Mesothelial cell of epicardium (in vitro differentiated cells): ENCODE data around the gene FMO5. TPM values are rescaled to one million over a fixed set of nuclear protein-coding genes. Genes with fewer than 3 reads are reported as not detected.

ENCODE experiments used
- DNase-seq, 2 experiments: peaks; one replicate each; pipeline ENCODE4 v3.0.0; 2021; ENCODE audit warnings: low spot score in 2 of 2; ENCODE audit not compliant: unreplicated experiment in 2 of 2
- H3K27ac Mint-ChIP-seq: 2 replicates; pipeline ENCODE4 v1.8.0; 2021; ENCODE audit warnings: mixed read lengths
- H3K27me3 Mint-ChIP-seq: 2 replicates; pipeline ENCODE4 v1.8.0; 2021; ENCODE audit warnings: low read depth, mixed read lengths
- H3K36me3 Mint-ChIP-seq: 2 replicates; pipeline ENCODE4 v1.8.0; 2021; ENCODE audit warnings: mixed read lengths
- H3K4me1 Mint-ChIP-seq: 2 replicates; pipeline ENCODE4 v1.8.0; 2021; ENCODE audit warnings: mixed read lengths
- H3K4me3 Mint-ChIP-seq: 2 replicates; pipeline ENCODE4 v1.8.0; 2021; ENCODE audit warnings: mild to moderate bottlenecking, moderate library complexity, mixed read lengths
- H3K9me3 Mint-ChIP-seq: 2 replicates; pipeline ENCODE4 v1.8.0; 2021; ENCODE audit warnings: mixed read lengths
- total RNA-seq: library from RNA; stranded (reverse); gene quantifications from 3 replicates; pipeline ENCODE4 v1.2.1, GENCODE V29; 2021
- TF ChIP-seq, protein P1 (sequence below): fragments of 200-600 bp; sonication (generic); IDR thresholded peaks from one replicate; pipeline ENCODE4 v1.5.0; 2021; ENCODE audit warnings: antibody characterized with exemption; ENCODE audit not compliant: unreplicated experiment

The FMO5 gene
- total RNA-seq, 1 donor from 2014 or later: 1.7 TPM

DNA sequence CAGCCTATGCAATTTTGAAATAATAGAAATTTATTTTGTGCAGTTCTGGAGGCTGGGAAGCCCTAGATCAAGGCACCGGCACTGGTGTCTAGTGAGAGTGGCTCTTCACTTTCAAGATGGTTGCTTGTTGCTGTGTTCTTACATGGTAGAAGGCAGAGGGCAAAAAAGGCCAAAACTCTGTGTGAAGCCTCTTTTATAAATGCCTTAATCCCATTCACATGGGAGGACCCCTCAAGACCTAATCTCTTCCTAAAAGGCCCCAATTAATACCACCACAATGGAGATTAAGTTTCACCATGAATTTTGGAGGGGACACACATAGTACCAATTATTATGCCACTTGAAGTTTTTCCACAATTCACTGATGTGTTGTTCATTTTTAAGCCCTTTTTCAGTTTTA lies 73.9 kb downstream of the FMO5 start:
- H3K9me3 Mint-ChIP-seq: no peaks in the 10 kb centered on the region
- H3K36me3 Mint-ChIP-seq: no peaks in the 10 kb centered on the region
- no peak overlapping the region for H3K4me3 Mint-ChIP-seq
- no peak overlapping the region for H3K27ac Mint-ChIP-seq
- no peak for DNase-seq
- TF ChIP-seq, protein P1, sequence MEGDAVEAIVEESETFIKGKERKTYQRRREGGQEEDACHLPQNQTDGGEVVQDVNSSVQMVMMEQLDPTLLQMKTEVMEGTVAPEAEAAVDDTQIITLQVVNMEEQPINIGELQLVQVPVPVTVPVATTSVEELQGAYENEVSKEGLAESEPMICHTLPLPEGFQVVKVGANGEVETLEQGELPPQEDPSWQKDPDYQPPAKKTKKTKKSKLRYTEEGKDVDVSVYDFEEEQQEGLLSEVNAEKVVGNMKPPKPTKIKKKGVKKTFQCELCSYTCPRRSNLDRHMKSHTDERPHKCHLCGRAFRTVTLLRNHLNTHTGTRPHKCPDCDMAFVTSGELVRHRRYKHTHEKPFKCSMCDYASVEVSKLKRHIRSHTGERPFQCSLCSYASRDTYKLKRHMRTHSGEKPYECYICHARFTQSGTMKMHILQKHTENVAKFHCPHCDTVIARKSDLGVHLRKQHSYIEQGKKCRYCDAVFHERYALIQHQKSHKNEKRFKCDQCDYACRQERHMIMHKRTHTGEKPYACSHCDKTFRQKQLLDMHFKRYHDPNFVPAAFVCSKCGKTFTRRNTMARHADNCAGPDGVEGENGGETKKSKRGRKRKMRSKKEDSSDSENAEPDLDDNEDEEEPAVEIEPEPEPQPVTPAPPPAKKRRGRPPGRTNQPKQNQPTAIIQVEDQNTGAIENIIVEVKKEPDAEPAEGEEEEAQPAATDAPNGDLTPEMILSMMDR: no peak
- H3K4me1 Mint-ChIP-seq: no peaks in the 10 kb centered on the region
- no peaks in the 10 kb centered on the region for H3K27me3 Mint-ChIP-seq

DNA sequence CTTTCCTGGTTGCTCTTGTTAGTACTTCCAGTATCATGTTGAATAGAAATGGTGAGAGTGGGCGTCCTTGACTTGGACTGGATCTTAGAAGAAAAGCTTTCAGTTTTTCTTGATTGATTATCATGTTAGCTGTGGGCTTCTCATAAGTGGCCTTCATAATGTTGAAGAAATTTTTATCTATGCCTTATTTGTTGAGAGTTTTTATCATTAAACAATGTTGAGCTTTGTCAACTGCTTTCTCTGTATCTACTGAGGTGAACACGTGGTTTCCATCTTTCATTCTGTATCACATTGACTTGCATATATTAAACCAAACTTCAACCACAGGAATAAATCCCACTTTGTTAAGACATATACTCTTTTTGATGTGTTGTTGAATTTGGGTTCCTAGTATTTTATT lies 82.3 kb downstream of the FMO5 start:
- peaks cover 18% of the 10 kb centered on the region for H3K27me3 Mint-ChIP-seq
- no peaks in the 10 kb centered on the region for H3K4me1 Mint-ChIP-seq
- H3K36me3 Mint-ChIP-seq: no peaks in the 10 kb centered on the region
- DNase-seq: no peak
- no peak overlapping the region for H3K27ac Mint-ChIP-seq
- H3K4me3 Mint-ChIP-seq: no peak overlapping the region
- TF ChIP-seq, protein P1: no peak
- H3K9me3 Mint-ChIP-seq: peaks cover 16% of the 10 kb centered on the region

Other genes starting within 250 kb of the FMO5 start
- 15.2 to 17.3 TPM (median 16.4 TPM) in 3 replicates for gene PRKAB2, start 52.9 kb downstream of the FMO5 start, total RNA-seq
- gene CHD1L, start 17.3 kb upstream of the FMO5 start, total RNA-seq: 66.5 to 67.5 TPM (median 67.4 TPM) in 3 replicates